Measurements from ENCODE around the gene PPFIA1.

DNA sequence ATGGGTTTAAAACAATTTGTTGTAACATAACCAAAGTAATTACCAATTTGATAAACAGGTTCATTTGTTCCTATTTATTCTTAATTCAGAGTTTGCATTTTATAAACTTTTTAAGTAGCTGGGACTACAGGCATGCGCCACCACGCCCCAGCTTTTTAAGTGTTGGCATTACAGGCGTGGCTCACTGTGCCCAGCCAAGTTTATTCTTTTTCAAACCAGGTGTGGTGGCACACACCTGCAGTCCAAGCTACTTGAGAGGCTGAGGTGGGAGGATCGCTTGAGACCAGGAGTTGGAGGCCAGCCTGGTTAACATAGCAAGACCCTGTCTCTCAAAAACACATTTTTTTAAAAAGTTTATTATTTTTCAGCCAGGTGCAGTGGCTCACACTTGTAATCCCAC is 19.1 kb downstream of the PPFIA1 start:
- TF ChIP-seq, protein P1, sequence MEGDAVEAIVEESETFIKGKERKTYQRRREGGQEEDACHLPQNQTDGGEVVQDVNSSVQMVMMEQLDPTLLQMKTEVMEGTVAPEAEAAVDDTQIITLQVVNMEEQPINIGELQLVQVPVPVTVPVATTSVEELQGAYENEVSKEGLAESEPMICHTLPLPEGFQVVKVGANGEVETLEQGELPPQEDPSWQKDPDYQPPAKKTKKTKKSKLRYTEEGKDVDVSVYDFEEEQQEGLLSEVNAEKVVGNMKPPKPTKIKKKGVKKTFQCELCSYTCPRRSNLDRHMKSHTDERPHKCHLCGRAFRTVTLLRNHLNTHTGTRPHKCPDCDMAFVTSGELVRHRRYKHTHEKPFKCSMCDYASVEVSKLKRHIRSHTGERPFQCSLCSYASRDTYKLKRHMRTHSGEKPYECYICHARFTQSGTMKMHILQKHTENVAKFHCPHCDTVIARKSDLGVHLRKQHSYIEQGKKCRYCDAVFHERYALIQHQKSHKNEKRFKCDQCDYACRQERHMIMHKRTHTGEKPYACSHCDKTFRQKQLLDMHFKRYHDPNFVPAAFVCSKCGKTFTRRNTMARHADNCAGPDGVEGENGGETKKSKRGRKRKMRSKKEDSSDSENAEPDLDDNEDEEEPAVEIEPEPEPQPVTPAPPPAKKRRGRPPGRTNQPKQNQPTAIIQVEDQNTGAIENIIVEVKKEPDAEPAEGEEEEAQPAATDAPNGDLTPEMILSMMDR (IDR thresholded peaks at IDR 0.05): no peak
- TF ChIP-seq POLR2A (IDR thresholded peaks at IDR 0.05): no peak
